Measurements from ENCODE around the gene CCL25. TPM values are rescaled to one million over a fixed set of nuclear protein-coding genes. Genes with fewer than 3 reads are reported as not detected.

Gene CCL25
- total RNA-seq, 1 donor from 2014 or later = not detected

- no peak overlapping the region for H3K9ac ChIP-seq
- Mint-ChIP-seq H3K27ac (no peak overlapping the region), H3K4me3 (no peak overlapping the region), H3K36me3 (peaks cover 9% of the 10 kb centered on the region), H3K27me3 (ENCODE audit: insufficient read depth, low read depth) (peaks cover 5% of the 10 kb centered on the region), H3K4me1 (peaks cover 5% of the 10 kb centered on the region), H3K9me3 (no peaks in the 10 kb centered on the region)
- H3K4me2 ChIP-seq = no peak overlapping the region
- H3K27me3 ChIP-seq = no peaks in the 10 kb centered on the region
- H3K36me3 ChIP-seq = no peaks in the 10 kb centered on the region
- DNase-seq (ENCODE audit: low spot score) = no peak
- no peaks in the 10 kb centered on the region for H3F3A ChIP-seq (ENCODE audit: low read depth)
- H3K4me3 ChIP-seq = no peak overlapping the region
- no peak for TF ChIP-seq CTCF (IDR thresholded peaks at IDR 0.05)
- TF ChIP-seq EZH2phosphoT487 (IDR thresholded peaks at IDR 0.05) = no peak
- TF ChIP-seq EZH2 (IDR thresholded peaks at IDR 0.05) = no peak
- H3K27ac ChIP-seq = no peak overlapping the region
- H3K9me3 ChIP-seq (ENCODE audit: low read depth) = no peaks in the 10 kb centered on the region
- no peaks in the 10 kb centered on the region for H3K79me2 ChIP-seq (ENCODE audit: low read depth)
- H2AFZ ChIP-seq (replicated peaks) = no peak overlapping the region
- H4K20me1 ChIP-seq (ENCODE audit: low read depth) = no peaks in the 10 kb centered on the region
- H3K4me1 ChIP-seq = no peaks in the 10 kb centered on the region
Observed at GRCh38 chr19:8109890-8110662, 57.5 kb downstream of the CCL25 start.

GRCh38 chr19:8110931-8111330 is 58.4 kb downstream of the CCL25 start:
- Mint-ChIP-seq H3K9me3 (no peaks in the 10 kb centered on the region), H3K27me3 (ENCODE audit: insufficient read depth, low read depth) (peaks cover 3% of the 10 kb centered on the region)

GRCh38 chr19:8111376-8111775 is 58.8 kb downstream of the CCL25 start:
- Histone ChIP-seq H3K9me3 (ENCODE audit: low read depth) (no peaks in the 10 kb centered on the region), H3K4me1 (no peaks in the 10 kb centered on the region), H3K9ac (no peak overlapping the region), H3K79me2 (ENCODE audit: low read depth) (no peaks in the 10 kb centered on the region), H2AFZ (replicated peaks) (no peak overlapping the region), H4K20me1 (ENCODE audit: low read depth) (no peaks in the 10 kb centered on the region), H3K27me3 (no peaks in the 10 kb centered on the region), H3K27ac (no peak overlapping the region), H3F3A (ENCODE audit: low read depth) (no peaks in the 10 kb centered on the region), H3K4me2 (no peak overlapping the region), H3K36me3 (no peaks in the 10 kb centered on the region), H3K4me3 (no peak overlapping the region)
- Mint-ChIP-seq H3K9me3 (no peaks in the 10 kb centered on the region), H3K36me3 (peaks cover 6% of the 10 kb centered on the region), H3K27me3 (ENCODE audit: insufficient read depth, low read depth) (peaks cover 3% of the 10 kb centered on the region), H3K4me1 (peaks cover 5% of the 10 kb centered on the region), H3K4me3 (no peak overlapping the region), H3K27ac (no peak overlapping the region)
- TF ChIP-seq EZH2phosphoT487 (IDR thresholded peaks at IDR 0.05) (no peak), CTCF (IDR thresholded peaks at IDR 0.05) (no peak), EZH2 (IDR thresholded peaks at IDR 0.05) (no peak)
- no peak for DNase-seq (ENCODE audit: low spot score)

More at GRCh38 chr19:8110931-8111330, 58.4 kb downstream of the CCL25 start:
- no peak overlapping the region for H3K27ac ChIP-seq
- Mint-ChIP-seq H3K4me3 (no peak overlapping the region), H3K36me3 (peaks cover 4% of the 10 kb centered on the region), H3K4me1 (peaks cover 5% of the 10 kb centered on the region), H3K27ac (no peak overlapping the region)
- no peaks in the 10 kb centered on the region for H3K27me3 ChIP-seq
- no peaks in the 10 kb centered on the region for H4K20me1 ChIP-seq (ENCODE audit: low read depth)
- TF ChIP-seq CTCF (IDR thresholded peaks at IDR 0.05) (no peak), EZH2 (IDR thresholded peaks at IDR 0.05) (no peak), EZH2phosphoT487 (IDR thresholded peaks at IDR 0.05) (no peak)
- no peaks in the 10 kb centered on the region for H3K36me3 ChIP-seq
- H3K9ac ChIP-seq = no peak overlapping the region
- H2AFZ ChIP-seq (replicated peaks) = no peak overlapping the region
- no peak overlapping the region for H3K4me3 ChIP-seq
- no peak for DNase-seq (ENCODE audit: low spot score)
- no peak overlapping the region for H3K4me2 ChIP-seq
- H3K79me2 ChIP-seq (ENCODE audit: low read depth) = no peaks in the 10 kb centered on the region
- no peaks in the 10 kb centered on the region for H3F3A ChIP-seq (ENCODE audit: low read depth)
- H3K9me3 ChIP-seq (ENCODE audit: low read depth) = no peaks in the 10 kb centered on the region
- H3K4me1 ChIP-seq = no peaks in the 10 kb centered on the region

Other genes starting within 250 kb of the CCL25 start
- 4.1 and 13.5 TPM in 2 replicates for gene EVI5L, start 222.5 kb upstream of the CCL25 start, total RNA-seq (ENCODE audit: low replicate concordance)
- 0.07 and 2.8 TPM in 2 replicates for gene PRR36, start 178.4 kb upstream of the CCL25 start, total RNA-seq (ENCODE audit: low replicate concordance)
- 0.65 and 1.2 TPM in 2 replicates for gene LRRC8E, start 164.2 kb upstream of the CCL25 start, total RNA-seq (ENCODE audit: low replicate concordance)
- 14.4 and 20.7 TPM in 2 replicates for gene MAP2K7, start 148.9 kb upstream of the CCL25 start, total RNA-seq (ENCODE audit: low replicate concordance)
- gene TGFBR3L, start 137.9 kb upstream of the CCL25 start, total RNA-seq (ENCODE audit: low replicate concordance) = 0.99 and 1.8 TPM in 2 replicates
- 5.7 and 20.7 TPM in 2 replicates for gene SNAPC2, start 132.4 kb upstream of the CCL25 start, total RNA-seq (ENCODE audit: low replicate concordance)
- gene CTXN1, start 126.6 kb upstream of the CCL25 start, total RNA-seq (ENCODE audit: low replicate concordance) = 3.7 and 34.3 TPM in 2 replicates
- 43.7 and 59.5 TPM in 2 replicates for gene TIMM44, start 109.1 kb upstream of the CCL25 start, total RNA-seq (ENCODE audit: low replicate concordance)
- gene ELAVL1, start 47.1 kb upstream of the CCL25 start, total RNA-seq (ENCODE audit: low replicate concordance) = 108 TPM in 2 replicates
- gene FBN3, start 96.8 kb downstream of the CCL25 start, total RNA-seq (ENCODE audit: low replicate concordance) = 23.0 and 33.0 TPM in 2 replicates
- 34.1 and 76.0 TPM in 2 replicates for gene CERS4, start 156.6 kb downstream of the CCL25 start, total RNA-seq (ENCODE audit: low replicate concordance)